IMR-90 (cell line): ENCODE results near the gene CTNND2.

Experiments
- MAFK ChIP-seq: IDR thresholded peaks from 2 replicates; pipeline ENCODE4 v1.6.1; 2012; ENCODE audit warnings: low read depth, low read length, improper control_type of control experiment
- MAZ ChIP-seq: IDR thresholded peaks from 2 replicates; pipeline ENCODE4 v1.6.1; 2012; ENCODE audit warnings: low read depth, mild to moderate bottlenecking, low read length, improper control_type of control experiment, moderate library complexity, borderline replicate concordance
- POLR2A ChIP-seq: IDR thresholded peaks from 2 replicates; pipeline ENCODE4 v1.6.1; 2012; ENCODE audit warnings: mild to moderate bottlenecking, low read depth, low read length
- RAD21 ChIP-seq: IDR thresholded peaks from 2 replicates; pipeline ENCODE4 v1.6.1; 2012; ENCODE audit warnings: low read length, improper control_type of control experiment
- RFX5 ChIP-seq: IDR thresholded peaks from 2 replicates; pipeline ENCODE4 v1.8.0; 2012; ENCODE audit warnings: low read depth, mild to moderate bottlenecking, low read length, moderate library complexity
- TF ChIP-seq, protein P1 (sequence below): conservative IDR thresholded peaks from 2 replicates; pipeline ENCODE4 v1.5.1; 2012; ENCODE audit warnings: mild to moderate bottlenecking, low read depth, low read length, improper control_type of control experiment
- TF ChIP-seq, protein P2 (sequence below): fragments of 150-350 bp; IDR thresholded peaks from 2 replicates; pipeline ENCODE4 v1.6.1; 2016; ENCODE audit warnings: low read depth, mild to moderate bottlenecking, low read length, moderate library complexity, borderline replicate concordance
- TF ChIP-seq, protein P3 (sequence below): fragments of 150-350 bp; IDR thresholded peaks from 2 replicates; pipeline ENCODE4 v1.6.1; 2017; ENCODE audit warnings: mild to moderate bottlenecking, antibody characterized with exemption, low read length, low read depth

DNA sequence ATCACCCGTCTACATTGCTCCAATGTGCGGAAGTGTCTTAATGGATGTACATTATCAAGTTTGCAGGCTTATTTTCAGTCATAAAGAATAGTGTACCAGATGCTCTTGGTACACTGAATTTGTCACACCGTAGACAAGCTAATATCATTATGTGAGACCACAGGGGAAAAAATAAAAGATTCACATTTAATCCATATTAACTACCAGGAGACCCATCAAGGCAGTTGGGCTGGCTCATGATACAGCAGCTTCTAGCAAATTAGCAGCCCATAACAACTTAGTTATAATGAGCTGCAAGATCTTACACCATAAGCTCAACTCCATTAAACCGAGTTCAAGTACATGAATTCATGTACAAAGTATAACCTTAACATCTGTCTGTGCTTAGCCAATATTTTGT is 324.9 kb downstream of the CTNND2 start:
- TF ChIP-seq MAFK (no peak), MAZ (no peak), POLR2A (no peak), RAD21 (no peak), RFX5 (no peak)
- TF ChIP-seq, protein P1, sequence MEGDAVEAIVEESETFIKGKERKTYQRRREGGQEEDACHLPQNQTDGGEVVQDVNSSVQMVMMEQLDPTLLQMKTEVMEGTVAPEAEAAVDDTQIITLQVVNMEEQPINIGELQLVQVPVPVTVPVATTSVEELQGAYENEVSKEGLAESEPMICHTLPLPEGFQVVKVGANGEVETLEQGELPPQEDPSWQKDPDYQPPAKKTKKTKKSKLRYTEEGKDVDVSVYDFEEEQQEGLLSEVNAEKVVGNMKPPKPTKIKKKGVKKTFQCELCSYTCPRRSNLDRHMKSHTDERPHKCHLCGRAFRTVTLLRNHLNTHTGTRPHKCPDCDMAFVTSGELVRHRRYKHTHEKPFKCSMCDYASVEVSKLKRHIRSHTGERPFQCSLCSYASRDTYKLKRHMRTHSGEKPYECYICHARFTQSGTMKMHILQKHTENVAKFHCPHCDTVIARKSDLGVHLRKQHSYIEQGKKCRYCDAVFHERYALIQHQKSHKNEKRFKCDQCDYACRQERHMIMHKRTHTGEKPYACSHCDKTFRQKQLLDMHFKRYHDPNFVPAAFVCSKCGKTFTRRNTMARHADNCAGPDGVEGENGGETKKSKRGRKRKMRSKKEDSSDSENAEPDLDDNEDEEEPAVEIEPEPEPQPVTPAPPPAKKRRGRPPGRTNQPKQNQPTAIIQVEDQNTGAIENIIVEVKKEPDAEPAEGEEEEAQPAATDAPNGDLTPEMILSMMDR = no peak
- TF ChIP-seq, protein P2, sequence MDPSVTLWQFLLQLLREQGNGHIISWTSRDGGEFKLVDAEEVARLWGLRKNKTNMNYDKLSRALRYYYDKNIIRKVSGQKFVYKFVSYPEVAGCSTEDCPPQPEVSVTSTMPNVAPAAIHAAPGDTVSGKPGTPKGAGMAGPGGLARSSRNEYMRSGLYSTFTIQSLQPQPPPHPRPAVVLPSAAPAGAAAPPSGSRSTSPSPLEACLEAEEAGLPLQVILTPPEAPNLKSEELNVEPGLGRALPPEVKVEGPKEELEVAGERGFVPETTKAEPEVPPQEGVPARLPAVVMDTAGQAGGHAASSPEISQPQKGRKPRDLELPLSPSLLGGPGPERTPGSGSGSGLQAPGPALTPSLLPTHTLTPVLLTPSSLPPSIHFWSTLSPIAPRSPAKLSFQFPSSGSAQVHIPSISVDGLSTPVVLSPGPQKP = no peak
- TF ChIP-seq, protein P3, sequence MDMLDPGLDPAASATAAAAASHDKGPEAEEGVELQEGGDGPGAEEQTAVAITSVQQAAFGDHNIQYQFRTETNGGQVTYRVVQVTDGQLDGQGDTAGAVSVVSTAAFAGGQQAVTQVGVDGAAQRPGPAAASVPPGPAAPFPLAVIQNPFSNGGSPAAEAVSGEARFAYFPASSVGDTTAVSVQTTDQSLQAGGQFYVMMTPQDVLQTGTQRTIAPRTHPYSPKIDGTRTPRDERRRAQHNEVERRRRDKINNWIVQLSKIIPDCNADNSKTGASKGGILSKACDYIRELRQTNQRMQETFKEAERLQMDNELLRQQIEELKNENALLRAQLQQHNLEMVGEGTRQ = no peak
